HEK293T (cell line): ENCODE measurements around the gene METTL16.

Experiments
- CTCF ChIA-PET: fragments of 350-600 bp; formaldehyde crosslinking; extraction: SDS; loops from one replicate; lab custom pipeline; 2021; ENCODE audit warnings: antibody characterized with exemption, inconsistent platforms; lab: Yijun Ruan, JAX
- POLR2A ChIA-PET: fragments of 350-600 bp; formaldehyde crosslinking; extraction: SDS; loops from one replicate; lab custom pipeline; 2020; ENCODE audit warnings: antibody characterized with exemption, inconsistent platforms; lab: Yijun Ruan, JAX
- DNase-seq: peaks from one replicate; pipeline ENCODE4 v3.0.0; 2012; ENCODE audit warnings: mixed read lengths; ENCODE audit errors: extremely low spot score
- ARNT ChIP-seq: fragments of 450-650 bp; IDR thresholded peaks from 2 replicates; pipeline ENCODE4 v1.6.1; 2017; ENCODE audit warnings: mild to moderate bottlenecking
- BHLHE40 ChIP-seq: fragments of 450-650 bp; IDR thresholded peaks from 2 replicates; pipeline ENCODE4 v1.6.1; 2016; ENCODE audit warnings: mild to moderate bottlenecking, moderate library complexity, borderline replicate concordance
- CTBP1 ChIP-seq: fragments of 450-650 bp; IDR thresholded peaks from 2 replicates; pipeline ENCODE4 v1.6.1; 2016; ENCODE audit warnings: borderline replicate concordance
- ELF4 ChIP-seq: fragments of 450-650 bp; IDR thresholded peaks from 2 replicates; pipeline ENCODE4 v1.6.1; 2017; ENCODE audit warnings: antibody characterized with exemption
- FOXA1 ChIP-seq: fragments of 450-650 bp; IDR thresholded peaks from 2 replicates; pipeline ENCODE4 v1.6.1; 2016; ENCODE audit warnings: mild to moderate bottlenecking
- FOXK2 ChIP-seq: fragments of 450-650 bp; IDR thresholded peaks from 2 replicates; pipeline ENCODE4 v1.6.1; 2016; ENCODE audit warnings: mild to moderate bottlenecking
- FOXM1 ChIP-seq: fragments of 450-650 bp; IDR thresholded peaks from 2 replicates; pipeline ENCODE4 v1.6.1; 2017; ENCODE audit warnings: mild to moderate bottlenecking, borderline replicate concordance
- HDGF ChIP-seq: fragments of 450-650 bp; IDR thresholded peaks from 2 replicates; pipeline ENCODE4 v1.6.1; 2017; ENCODE audit warnings: antibody characterized with exemption, borderline replicate concordance
- L3MBTL2 ChIP-seq: fragments of 450-650 bp; conservative IDR thresholded peaks from 2 replicates; pipeline ENCODE4 v1.6.1; 2016; ENCODE audit warnings: mild to moderate bottlenecking
- LEF1 ChIP-seq: fragments of 450-650 bp; IDR thresholded peaks from 2 replicates; pipeline ENCODE4 v1.6.1; 2017; ENCODE audit warnings: mild to moderate bottlenecking, borderline replicate concordance
- NFRKB ChIP-seq: fragments of 450-650 bp; IDR thresholded peaks from 2 replicates; pipeline ENCODE4 v1.6.1; 2016; ENCODE audit warnings: mild to moderate bottlenecking, moderate library complexity
- SP1 ChIP-seq: fragments of 450-650 bp; IDR thresholded peaks from 2 replicates; pipeline ENCODE4 v1.6.1; 2017
- SUZ12 ChIP-seq: fragments of 450-650 bp; IDR thresholded peaks from 2 replicates; pipeline ENCODE4 v1.6.1; 2016; ENCODE audit warnings: mild to moderate bottlenecking
- TARDBP ChIP-seq: fragments of 450-650 bp; IDR thresholded peaks from 2 replicates; pipeline ENCODE4 v1.6.1; 2016
- ZNF384 ChIP-seq: fragments of 450-650 bp; IDR thresholded peaks from 2 replicates; pipeline ENCODE4 v1.6.1; 2016
- TF ChIP-seq, protein P1 (sequence below): fragments of 450-650 bp; IDR thresholded peaks from 2 replicates; pipeline ENCODE4 v1.6.1; 2016

METTL16 gene

DNA sequence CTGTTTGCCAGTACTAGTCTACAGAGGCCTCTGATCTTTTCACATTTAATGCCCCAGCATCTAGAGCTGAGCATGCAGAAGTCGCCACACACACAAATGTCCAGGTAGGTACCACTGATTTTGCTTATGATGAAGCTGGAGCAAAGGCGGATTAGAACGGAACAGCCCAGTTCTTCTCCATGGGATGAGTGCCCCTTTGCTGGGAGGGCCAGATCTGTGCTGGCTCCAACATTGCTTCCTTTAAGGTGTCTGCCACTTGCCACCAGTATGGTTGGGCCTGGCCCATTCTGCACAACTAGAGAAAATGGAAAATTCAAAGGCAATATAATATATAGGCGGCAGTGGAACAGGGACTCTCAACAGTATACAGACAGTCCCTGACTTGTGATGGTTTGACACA is 108.6 kb downstream of the METTL16 start:
- ChIA-PET CTCF (no interaction called here), POLR2A (interaction anchor here (1.4 kb wide), 1 partner anchor 21 kb away, joined by 3 read pairs; no protein-coding TSS in a partner anchor)
- no peak for DNase-seq
- TF ChIP-seq FOXA1: no peak
- TF ChIP-seq FOXK2: no peak
- no peak for TF ChIP-seq SUZ12
- no peak for TF ChIP-seq HDGF
- TF ChIP-seq ELF4: no peak
- TF ChIP-seq, protein P1, sequence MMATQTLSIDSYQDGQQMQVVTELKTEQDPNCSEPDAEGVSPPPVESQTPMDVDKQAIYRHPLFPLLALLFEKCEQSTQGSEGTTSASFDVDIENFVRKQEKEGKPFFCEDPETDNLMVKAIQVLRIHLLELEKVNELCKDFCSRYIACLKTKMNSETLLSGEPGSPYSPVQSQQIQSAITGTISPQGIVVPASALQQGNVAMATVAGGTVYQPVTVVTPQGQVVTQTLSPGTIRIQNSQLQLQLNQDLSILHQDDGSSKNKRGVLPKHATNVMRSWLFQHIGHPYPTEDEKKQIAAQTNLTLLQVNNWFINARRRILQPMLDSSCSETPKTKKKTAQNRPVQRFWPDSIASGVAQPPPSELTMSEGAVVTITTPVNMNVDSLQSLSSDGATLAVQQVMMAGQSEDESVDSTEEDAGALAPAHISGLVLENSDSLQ: no peak
- no peak for TF ChIP-seq TARDBP
- no peak for TF ChIP-seq ZNF384
- TF ChIP-seq FOXM1: no peak
- TF ChIP-seq LEF1: no peak
- TF ChIP-seq L3MBTL2: no peak
- no peak for TF ChIP-seq CTBP1
- no peak for TF ChIP-seq ARNT
- TF ChIP-seq NFRKB: no peak
- TF ChIP-seq SP1: no peak
- TF ChIP-seq BHLHE40: no peak

DNA sequence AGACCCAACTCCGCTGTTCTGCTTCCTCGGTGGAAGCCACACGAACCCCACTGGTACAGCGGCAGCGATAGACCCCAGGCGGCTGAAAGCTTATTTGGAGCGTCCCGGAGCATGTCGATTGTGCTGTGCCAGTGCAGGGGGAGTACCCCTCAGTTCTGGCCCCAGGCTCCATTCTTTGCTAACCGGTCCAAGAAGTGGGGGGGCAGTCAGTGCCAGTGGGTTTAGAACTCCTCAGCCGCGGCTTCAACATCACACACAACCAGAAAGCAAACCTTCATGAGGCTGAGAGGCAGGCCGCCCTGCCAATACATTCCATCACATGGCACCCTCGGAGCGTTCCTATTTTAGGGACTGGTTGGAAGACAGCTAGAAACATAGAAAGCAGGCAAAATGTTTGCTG is 109.1 kb downstream of the METTL16 start:
- POLR2A ChIA-PET: interaction anchor here (1.4 to 1.6 kb wide), 3 partner anchors 10 to 20 kb away, joined by 3 to 11 read pairs (median 5); no protein-coding TSS in a partner anchor
- CTCF ChIA-PET: no interaction called here
- no peak for DNase-seq
- TF ChIP-seq ARNT (no peak), LEF1 (no peak), FOXM1 (no peak), CTBP1 (no peak), FOXK2 (no peak)

DNA sequence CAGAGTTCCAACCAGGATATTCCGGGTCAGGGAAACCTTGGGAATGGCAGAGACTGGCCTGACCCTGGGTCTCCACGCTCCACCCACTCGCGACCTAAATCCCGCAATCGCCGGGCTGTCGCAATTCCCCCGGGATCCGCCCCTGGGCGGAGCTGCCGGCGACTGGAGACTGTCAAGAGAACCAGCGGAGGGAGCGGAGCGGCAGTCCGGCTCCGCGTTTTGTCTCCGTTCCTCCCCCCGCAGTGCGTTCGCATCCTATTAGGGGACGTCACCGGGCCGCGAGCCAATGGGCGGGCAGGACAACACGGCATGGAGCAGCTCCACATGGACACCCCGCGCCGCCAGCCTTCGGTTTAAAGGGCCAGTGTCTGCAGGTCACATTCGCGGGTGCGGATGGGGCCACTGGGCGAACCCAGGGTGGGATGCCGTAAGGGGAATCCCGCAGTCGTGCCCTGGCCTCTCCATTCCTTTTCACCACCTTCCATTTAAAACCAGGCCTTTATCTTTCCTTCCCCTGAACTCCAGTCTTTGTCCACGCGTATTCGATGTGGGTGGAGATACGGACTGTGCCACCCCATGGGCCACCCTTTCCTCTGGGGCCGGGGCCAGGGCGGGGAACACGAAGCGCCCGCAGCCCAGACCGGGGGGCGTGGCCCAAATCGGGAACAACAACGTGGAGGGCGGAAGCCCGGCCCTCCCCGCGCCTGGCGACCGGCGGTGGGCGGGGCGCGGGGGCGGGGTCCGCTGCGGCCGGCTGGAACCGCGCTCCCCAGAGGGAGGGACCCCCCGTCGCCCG is 110.1 kb downstream of the METTL16 start:
- CTCF ChIA-PET: interaction anchor here (0.7 kb wide), 1 partner anchor 15 kb away, joined by 3 read pairs; no protein-coding TSS in a partner anchor
- POLR2A ChIA-PET: interaction anchor here (0.8 to 1.6 kb wide), 5 partner anchors 9 to 351 kb away, joined by 3 to 11 read pairs (median 4); partner anchors contain the start of genes METTL16 and TSR1
- DNase-seq: peak; percentile 89
- TF ChIP-seq ARNT (no peak), L3MBTL2 (peak; percentile 45), SP1 (no peak), TARDBP (peak; percentile 98), CTBP1 (no peak), SUZ12 (no peak), LEF1 (peak; percentile 77; the same call in 1 of the 2 replicates), HDGF (no peak), ELF4 (no peak), FOXM1 (peak; percentile 98), FOXK2 (no peak), BHLHE40 (no peak), FOXA1 (no peak), NFRKB (no peak), ZNF384 (no peak)
- TF ChIP-seq, protein P1: peak; percentile 16; the same call in 1 of the 2 replicates

DNA sequence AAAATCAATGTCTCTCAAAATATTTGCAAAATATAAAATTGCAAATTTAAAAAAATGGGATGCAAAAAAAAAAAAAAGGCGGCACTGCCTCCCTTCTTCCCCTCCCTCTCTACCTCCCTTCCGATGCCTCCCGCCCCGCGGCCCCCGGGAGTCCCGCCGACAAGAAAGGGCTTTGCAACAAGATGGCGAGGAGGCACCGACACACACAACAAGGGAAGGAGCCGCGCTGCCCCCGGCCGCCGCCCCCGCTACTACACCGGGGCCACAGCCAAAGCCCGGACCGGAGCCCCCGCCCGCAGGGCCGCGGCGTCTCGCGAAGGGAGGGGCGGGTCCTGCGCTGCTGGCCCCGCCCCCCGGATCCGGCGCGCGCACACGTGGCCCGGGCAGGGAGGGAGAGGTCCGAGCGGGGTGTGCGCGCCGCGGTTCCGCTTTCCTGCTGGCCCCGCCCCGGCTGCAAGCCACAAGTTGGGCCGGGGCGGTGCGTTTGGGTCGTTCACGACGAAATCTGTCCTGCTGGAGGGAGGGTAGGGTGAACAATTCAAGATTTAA is 110.7 kb downstream of the METTL16 start, which contains the start of gene MNT:
TSS of gene MNT (minus strand) at position 184 of the 549 bp plus-strand sequence. CDS start 348 bp downstream, outside the sequence.
- TF ChIP-seq ZNF384 (no peak), BHLHE40 (no peak), ELF4 (no peak), ARNT (peak; percentile 46; the same call in 1 of the 2 replicates), FOXM1 (peak; percentile 98)
- peak; percentile 88 for DNase-seq
- POLR2A ChIA-PET: interaction anchor here (0.8 to 1.6 kb wide), 5 partner anchors 8 to 350 kb away, joined by 3 to 11 read pairs (median 4); partner anchors contain the start of genes METTL16 and TSR1
- CTCF ChIA-PET: no interaction called here

DNA sequence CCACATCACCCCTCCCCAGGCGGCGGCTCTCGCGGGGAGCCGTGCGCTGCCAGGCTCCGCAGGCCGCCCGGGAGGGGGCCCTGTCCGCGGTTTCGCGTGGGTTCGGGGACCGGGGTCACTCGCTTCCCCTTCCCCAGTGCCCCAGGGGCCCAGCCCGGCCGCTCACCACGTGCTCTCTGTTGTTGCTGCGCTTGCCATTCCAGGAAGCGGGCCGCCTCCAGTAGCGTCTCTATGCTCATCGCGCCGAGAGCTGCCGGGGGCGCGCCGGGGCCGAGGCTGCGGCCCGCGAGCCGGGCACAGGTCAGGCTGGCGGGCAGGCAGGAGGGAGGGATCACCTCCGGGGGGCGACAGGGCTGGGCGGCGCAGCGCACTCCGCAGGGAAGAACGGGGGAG is 111.2 kb downstream of the METTL16 start:
- TF ChIP-seq TARDBP (no peak), L3MBTL2 (0 out of 2 replicates have a peak, but pooled peaks have one; percentile 27)
- POLR2A ChIA-PET: no interaction called here
- CTCF ChIA-PET: no interaction called here
- DNase-seq: peak; percentile 46

DNA sequence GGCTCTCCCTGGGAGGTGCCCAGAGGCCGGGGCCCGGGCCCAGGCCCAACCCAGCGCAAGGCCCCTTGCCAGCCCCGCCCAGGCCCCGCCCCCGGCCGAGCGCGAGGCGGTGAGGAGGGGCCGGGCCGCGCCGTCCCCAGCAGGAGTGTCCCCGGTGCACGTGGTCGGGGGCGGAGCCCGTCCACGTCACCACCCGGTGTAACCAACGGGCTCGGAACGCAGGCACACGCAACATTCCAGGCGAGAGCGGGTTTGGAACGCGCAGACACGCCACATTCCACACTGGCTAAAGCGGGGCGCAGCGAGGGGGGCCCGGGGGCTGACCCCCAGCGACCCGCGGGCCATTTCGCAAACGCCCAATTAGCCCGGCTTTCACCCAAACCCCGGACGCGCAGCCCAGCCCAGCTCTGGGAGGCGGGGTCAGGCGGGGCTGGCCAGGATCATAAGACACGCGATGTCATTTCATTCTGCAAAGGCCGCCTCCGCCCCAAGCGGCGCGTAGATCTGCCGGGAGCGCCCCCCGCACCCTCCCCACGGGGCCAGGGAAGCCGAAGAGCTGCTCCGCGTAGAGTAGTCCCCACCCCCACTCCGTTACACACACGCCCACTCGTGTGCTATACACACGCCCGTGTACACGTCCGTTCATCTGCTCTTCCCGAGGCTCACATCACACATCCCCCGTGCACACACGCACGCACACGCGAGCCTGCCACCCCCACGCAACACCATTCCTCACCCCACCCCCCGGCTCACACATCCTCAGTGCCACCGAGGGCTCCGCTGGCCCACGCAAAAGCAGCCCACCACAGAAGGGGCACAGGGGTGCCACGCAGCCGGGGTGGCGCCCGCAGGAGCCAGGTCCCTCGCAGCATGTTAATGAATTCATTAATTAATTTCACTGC is 111.9 kb downstream of the METTL16 start:
- ChIA-PET POLR2A (interaction anchor here (0.7 to 2.1 kb wide), 2 partner anchors 17 to 193 kb away, joined by 3 to 6 read pairs; partner anchors contain the start of gene PAFAH1B1), CTCF (interaction anchor here (1.0 kb wide), 1 partner anchor 16 kb away, joined by 3 read pairs; no protein-coding TSS in a partner anchor)
- TF ChIP-seq, protein P1: no peak
- TF ChIP-seq HDGF (no peak), L3MBTL2 (peak; percentile 41), NFRKB (no peak), SUZ12 (no peak), FOXA1 (no peak), ARNT (no peak), ZNF384 (no peak), FOXK2 (no peak), TARDBP (peak; percentile 96), FOXM1 (no peak)
- DNase-seq: peak; percentile 85
